Endodermal cell (in vitro differentiated cells): ENCODE measurements around the gene UBE2I. TPM values are rescaled to one million over a fixed set of nuclear protein-coding genes. Genes with fewer than 3 reads are reported as not detected.

Experiments used
- DNase-seq: peaks from one replicate; pipeline ENCODE4 v3.0.0-alpha.2; 2017
- H3K27ac ChIP-seq: 2 replicates; pipeline ENCODE4 v1.5.1; 2013; ENCODE audit warnings: mild to moderate bottlenecking, low read depth, low read length, moderate library complexity
- H3K27me3 ChIP-seq: 2 replicates; pipeline ENCODE4 v1.6.1; 2013; ENCODE audit warnings: mild to moderate bottlenecking, low read length, moderate library complexity; ENCODE audit not compliant: insufficient read depth, control insufficient read depth, poor library complexity, severe bottlenecking
- H3K36me3 ChIP-seq: 2 replicates; pipeline ENCODE4 v1.7.0; 2013; ENCODE audit warnings: mild to moderate bottlenecking, low read length, moderate library complexity; ENCODE audit not compliant: control insufficient read depth, insufficient read depth
- H3K4me1 ChIP-seq: one replicate; pipeline ENCODE4 v1.7.0; 2013; ENCODE audit warnings: low read length; ENCODE audit not compliant: control insufficient read depth, insufficient read depth
- H3K4me3 ChIP-seq: 2 replicates; pipeline ENCODE4 v1.5.1; 2013; ENCODE audit warnings: mild to moderate bottlenecking, low read length, moderate library complexity
- H3K9ac ChIP-seq: 2 replicates; pipeline ENCODE4 v1.6.1; 2013; ENCODE audit warnings: mild to moderate bottlenecking, low read length, moderate library complexity; ENCODE audit not compliant: poor library complexity, severe bottlenecking; ENCODE audit errors: extremely low read depth
- H3K9me3 ChIP-seq: 2 replicates; pipeline ENCODE4 v1.6.1; 2013; ENCODE audit warnings: mild to moderate bottlenecking, low read length, moderate library complexity; ENCODE audit not compliant: control insufficient read depth
- H3K27ac Mint-ChIP-seq: 2 replicates; pipeline ENCODE4 v1.8.0; 2020; ENCODE audit warnings: mixed read lengths
- H3K27me3 Mint-ChIP-seq: 2 replicates; pipeline ENCODE4 v1.8.0; 2021; ENCODE audit warnings: mild to moderate bottlenecking, mixed read lengths; ENCODE audit not compliant: insufficient read depth
- H3K36me3 Mint-ChIP-seq: 2 replicates; pipeline ENCODE4 v1.8.0; 2020; ENCODE audit warnings: low read depth, mixed read lengths
- H3K4me1 Mint-ChIP-seq: 2 replicates; pipeline ENCODE4 v1.8.0; 2020; ENCODE audit warnings: mixed read lengths
- H3K4me3 Mint-ChIP-seq: 2 replicates; pipeline ENCODE4 v1.8.0; 2020; ENCODE audit warnings: mild to moderate bottlenecking, moderate library complexity, mixed read lengths
- H3K9me3 Mint-ChIP-seq: 2 replicates; pipeline ENCODE4 v1.8.0; 2020; ENCODE audit warnings: mild to moderate bottlenecking, mixed read lengths
- WGBS, 2 experiments: methylation state at CpG; one replicate each; pipeline versions ENCODE4 v1.1.5 to v1.1.7; 2013; ENCODE audit warnings: missing lambda C conversion rate in 2 of 2, mixed read lengths in 1 of 2; ENCODE audit not compliant: insufficient coverage in 1 of 2, insufficient read length in 1 of 2; 5-methylcytosine and 5-hydroxymethylcytosine counted together
- total RNA-seq, 2 donors: library from RNA; stranded (reverse); fragmentation: NEBNext Ultra II Directional in 1 of 2; extraction: Animal tissue kit (Norgen Biotek cat#: 25700) in 1 of 2; gene quantifications; 2 replicates in 1 of 2; 3 replicates in 1 of 2; pipeline ENCODE4 v1.2.1, GENCODE V29; 2021
- TF ChIP-seq, protein P1 (sequence below): fragments of 200-600 bp; sonication (generic); conservative IDR thresholded peaks from 2 replicates; pipeline ENCODE4 v1.5.0; 2021; ENCODE audit warnings: antibody characterized with exemption, mild to moderate bottlenecking

Gene UBE2I
- total RNA-seq, 2 donors from 2014 or later: 250 to 294 TPM

DNA sequence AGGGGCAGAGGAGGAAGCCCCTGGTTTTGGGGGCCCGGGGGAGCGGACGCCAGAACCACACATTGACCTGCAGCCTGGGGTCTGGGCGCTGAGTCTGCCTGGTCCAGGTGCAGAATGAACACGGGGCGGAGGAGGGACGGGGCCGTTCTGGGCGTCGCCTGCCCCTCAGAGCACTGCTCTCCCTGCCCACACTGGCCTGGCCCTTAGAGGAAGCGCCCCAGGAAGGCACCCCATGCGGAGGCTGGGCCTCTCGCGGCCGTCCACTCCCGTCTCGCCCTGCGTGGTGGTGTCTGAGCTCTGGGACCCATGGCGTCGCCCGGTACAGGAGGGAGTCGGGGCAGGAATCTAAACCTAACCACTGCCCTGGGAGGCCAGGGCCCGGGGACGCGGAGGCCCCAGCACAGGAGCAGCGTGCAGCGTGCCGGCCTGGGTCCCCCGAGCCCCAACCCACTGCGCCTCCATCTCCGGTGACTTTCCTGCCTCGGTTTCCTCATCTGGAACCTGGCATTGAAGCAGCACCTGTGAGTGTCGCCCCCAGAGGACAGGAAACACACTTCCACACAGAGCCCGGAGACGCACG lies 49.2 kb upstream of the UBE2I start:
- TF ChIP-seq, protein P1, sequence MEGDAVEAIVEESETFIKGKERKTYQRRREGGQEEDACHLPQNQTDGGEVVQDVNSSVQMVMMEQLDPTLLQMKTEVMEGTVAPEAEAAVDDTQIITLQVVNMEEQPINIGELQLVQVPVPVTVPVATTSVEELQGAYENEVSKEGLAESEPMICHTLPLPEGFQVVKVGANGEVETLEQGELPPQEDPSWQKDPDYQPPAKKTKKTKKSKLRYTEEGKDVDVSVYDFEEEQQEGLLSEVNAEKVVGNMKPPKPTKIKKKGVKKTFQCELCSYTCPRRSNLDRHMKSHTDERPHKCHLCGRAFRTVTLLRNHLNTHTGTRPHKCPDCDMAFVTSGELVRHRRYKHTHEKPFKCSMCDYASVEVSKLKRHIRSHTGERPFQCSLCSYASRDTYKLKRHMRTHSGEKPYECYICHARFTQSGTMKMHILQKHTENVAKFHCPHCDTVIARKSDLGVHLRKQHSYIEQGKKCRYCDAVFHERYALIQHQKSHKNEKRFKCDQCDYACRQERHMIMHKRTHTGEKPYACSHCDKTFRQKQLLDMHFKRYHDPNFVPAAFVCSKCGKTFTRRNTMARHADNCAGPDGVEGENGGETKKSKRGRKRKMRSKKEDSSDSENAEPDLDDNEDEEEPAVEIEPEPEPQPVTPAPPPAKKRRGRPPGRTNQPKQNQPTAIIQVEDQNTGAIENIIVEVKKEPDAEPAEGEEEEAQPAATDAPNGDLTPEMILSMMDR: no peak
- Histone ChIP-seq H3K36me3 (no peaks in the 10 kb centered on the region), H3K4me3 (no peak overlapping the region), H3K4me1 (no peaks in the 10 kb centered on the region), H3K9me3 (no peaks in the 10 kb centered on the region), H3K27me3 (peaks cover 30% of the 10 kb centered on the region), H3K27ac (no peak overlapping the region), H3K9ac (no peak overlapping the region)
- 89 to 92% methylated on average over 18 to 36 of the region's 36 CpGs for WGBS, 2 experiments
- Mint-ChIP-seq H3K36me3 (no peaks in the 10 kb centered on the region), H3K4me1 (no peaks in the 10 kb centered on the region), H3K4me3 (no peak overlapping the region), H3K27me3 (peaks cover 5% of the 10 kb centered on the region), H3K27ac (no peak overlapping the region), H3K9me3 (peaks cover 3% of the 10 kb centered on the region)
- no peak for DNase-seq

DNA sequence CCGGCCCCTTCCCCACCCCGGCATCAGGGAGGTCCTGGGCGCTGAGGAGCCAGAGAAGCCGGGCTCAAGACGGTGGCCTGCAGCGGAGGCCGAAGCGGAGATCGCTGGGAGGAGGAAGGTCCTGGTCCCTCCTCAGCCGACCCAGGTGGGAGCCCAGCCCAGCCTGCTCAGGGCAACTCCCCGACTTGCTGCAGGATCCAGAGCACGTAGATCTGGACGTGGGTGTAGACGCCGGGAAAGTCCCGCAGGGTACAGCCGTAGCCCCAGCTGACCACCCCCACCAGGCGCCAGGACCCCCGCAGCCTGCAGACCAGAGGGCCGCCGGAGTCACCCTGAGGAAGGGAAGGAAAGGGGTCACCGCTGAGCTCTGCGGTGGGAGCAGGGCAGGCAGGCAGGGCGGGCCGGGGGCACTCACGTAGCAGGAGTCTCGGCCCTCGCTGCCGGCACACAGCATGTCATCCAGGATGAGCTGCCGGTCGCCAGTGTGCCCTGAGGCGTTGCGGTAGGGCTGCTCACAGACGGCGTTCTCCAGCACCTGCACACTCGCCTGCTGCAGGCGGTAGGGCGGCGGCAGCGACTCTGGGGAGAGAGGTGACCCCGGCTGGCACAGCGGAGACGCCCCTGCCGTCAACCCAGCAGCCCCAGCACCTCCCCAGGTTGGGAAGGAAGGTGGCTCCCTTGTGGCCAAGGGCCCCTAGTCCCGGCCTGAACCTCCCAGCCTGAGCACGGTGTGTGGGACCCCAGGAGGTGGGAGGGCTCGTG lies 48.1 kb upstream of the UBE2I start:
- no peak overlapping the region for H3K4me3 ChIP-seq
- Mint-ChIP-seq H3K27me3 (peaks cover 7% of the 10 kb centered on the region), H3K27ac (no peak overlapping the region), H3K4me3 (no peak overlapping the region), H3K9me3 (peaks cover 5% of the 10 kb centered on the region), H3K4me1 (no peaks in the 10 kb centered on the region), H3K36me3 (no peaks in the 10 kb centered on the region)
- H3K4me1 ChIP-seq: no peaks in the 10 kb centered on the region
- H3K27ac ChIP-seq: no peak overlapping the region
- H3K36me3 ChIP-seq: no peaks in the 10 kb centered on the region
- H3K9me3 ChIP-seq: no peaks in the 10 kb centered on the region
- peaks cover 33% of the 10 kb centered on the region for H3K27me3 ChIP-seq
- 46 to 72% methylated on average over 18 to 46 of the region's 47 CpGs for WGBS, 2 experiments
- peak; percentile 63 for DNase-seq
- H3K9ac ChIP-seq: no peak overlapping the region
- TF ChIP-seq, protein P1: no peak

DNA sequence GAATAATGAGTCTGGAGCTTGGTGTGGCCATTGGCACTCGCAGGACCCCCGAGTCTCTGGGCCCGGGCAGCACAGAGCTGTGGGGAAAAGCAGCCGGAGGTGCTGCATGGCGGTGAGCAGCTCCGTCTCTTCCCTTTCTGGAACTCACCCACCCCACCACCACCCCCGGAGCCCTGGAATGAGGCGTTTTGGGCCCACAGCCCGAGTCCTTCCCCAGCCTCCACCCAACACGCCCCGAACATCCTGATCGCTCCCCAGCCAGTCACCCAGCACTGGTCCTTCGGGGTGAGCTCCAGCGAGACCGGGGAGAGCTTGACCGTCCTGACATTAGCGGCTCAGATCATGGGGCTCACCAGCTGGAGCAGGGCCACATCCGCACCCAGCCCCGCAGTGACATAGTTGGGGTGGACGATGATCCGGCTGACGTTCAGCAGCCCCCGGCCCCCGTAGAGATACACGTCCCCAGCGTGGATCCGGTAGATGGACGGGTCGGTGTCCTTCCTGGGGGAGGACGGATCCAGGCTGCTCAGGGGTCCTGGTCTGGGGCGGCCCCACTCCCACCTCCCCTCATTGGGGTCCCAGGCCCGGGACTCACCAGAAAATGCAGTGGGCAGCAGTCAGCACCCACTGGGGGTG lies 47.1 kb upstream of the UBE2I start:
- no peaks in the 10 kb centered on the region for H3K4me1 Mint-ChIP-seq
- Histone ChIP-seq H3K4me3 (no peak overlapping the region), H3K27me3 (peaks cover 35% of the 10 kb centered on the region), H3K36me3 (no peaks in the 10 kb centered on the region), H3K9ac (no peak overlapping the region), H3K27ac (no peak overlapping the region), H3K9me3 (no peaks in the 10 kb centered on the region), H3K4me1 (no peaks in the 10 kb centered on the region)
- WGBS, 2 experiments: 92 to 96% methylated on average over 21 to 32 of the region's 32 CpGs
- no peak overlapping the region for H3K4me3 Mint-ChIP-seq
- TF ChIP-seq, protein P1: no peak
- peaks cover 7% of the 10 kb centered on the region for H3K9me3 Mint-ChIP-seq
- DNase-seq: no peak
- H3K27ac Mint-ChIP-seq: no peak overlapping the region
- H3K27me3 Mint-ChIP-seq: peaks cover 9% of the 10 kb centered on the region
- H3K36me3 Mint-ChIP-seq: no peaks in the 10 kb centered on the region
